GM21737 (cell line): Measurements from ENCODE around the gene MYEOV.
A peak's percentile ranks its signal among the peaks of the same experiment; 100 is the strongest.

ENCODE experiments used
- ATAC-seq: cut with Tn5 transposase; IDR thresholded peaks from one replicate; pipeline ENCODE4 v1.9.1; 2021; ENCODE audit warnings: mild to moderate bottlenecking, moderate library complexity; ENCODE audit not compliant: unreplicated experiment

MYEOV gene

DNA sequence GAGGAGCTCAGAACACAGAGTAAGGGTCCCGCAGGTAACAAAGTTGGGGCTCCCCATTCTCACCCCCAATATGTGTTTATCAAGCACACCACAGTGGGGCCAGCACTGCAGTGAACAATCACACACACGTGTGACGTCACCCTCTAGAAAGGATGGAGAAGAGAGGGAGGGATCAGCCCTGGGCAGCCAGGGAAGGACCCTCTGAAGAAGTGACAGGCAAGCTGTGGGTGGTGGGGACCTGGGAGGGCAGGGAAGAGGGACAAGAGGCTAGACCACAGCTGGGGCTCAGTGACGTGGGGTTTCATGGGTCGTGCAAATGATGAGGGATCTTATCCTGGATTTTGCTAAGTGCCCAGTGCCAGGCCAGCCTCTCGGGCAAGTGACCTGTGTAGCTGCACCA, 28.7 kb upstream of the MYEOV start:
- no peak for ATAC-seq

DNA sequence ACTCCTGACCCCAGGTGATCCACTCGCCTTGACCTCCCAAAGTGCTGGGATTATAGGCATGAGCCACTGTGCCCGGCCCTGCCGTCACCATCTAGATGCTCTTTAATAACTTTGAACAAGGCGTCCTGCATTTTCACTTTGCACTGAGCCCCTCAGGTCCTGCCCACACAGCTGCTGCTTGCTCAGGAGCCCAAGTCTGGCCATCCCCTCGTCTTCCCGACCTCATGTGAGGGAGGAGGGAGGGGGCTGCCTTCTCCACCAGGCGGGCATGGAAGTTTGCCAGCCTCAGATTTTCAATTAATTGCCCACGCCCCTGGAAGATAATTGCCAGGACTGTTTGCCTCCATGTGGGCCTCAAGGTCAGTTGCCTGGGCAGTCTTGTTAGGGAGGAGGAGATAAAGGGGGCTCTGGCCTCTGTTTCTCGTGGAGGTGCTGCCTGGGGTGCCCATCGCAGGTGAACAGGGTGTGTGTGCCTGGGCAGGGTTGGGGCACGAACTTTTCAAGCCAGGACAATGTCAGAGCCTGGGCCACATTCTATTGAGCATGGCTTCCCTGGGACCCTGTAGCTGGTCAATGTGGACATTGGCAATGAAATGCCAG, 27.9 kb upstream of the MYEOV start:
- no peak for ATAC-seq

DNA sequence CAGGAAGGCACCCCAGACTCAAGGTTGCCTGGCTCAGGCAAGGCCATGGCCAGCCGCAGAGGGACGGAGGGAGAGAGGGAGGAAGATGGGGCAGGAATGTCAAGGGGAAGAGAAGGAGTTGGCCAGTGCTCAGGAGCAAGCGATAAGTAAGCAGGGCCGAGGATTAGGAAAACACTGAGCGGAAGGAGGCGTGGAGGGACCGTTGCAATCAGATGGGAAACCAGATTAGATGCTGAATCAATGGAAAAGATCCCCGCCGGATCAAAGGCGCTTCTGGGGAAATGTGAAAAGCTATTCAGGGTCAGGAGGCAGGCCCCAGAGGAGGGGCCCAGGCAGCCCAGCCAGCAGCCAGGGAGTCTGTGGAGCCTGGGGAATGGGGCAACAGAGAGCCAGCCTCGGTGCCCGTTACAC, 26.6 kb upstream of the MYEOV start:
- no peak for ATAC-seq

GRCh38 chr11:69268911-69269310, 25.0 kb upstream of the MYEOV start:
- ATAC-seq, result no peak

- ATAC-seq, result no peak
Observed at GRCh38 chr11:69269388-69269787, 24.6 kb upstream of the MYEOV start.

- no peak for ATAC-seq
Observed at GRCh38 chr11:69269926-69270697, 23.8 kb upstream of the MYEOV start.

DNA sequence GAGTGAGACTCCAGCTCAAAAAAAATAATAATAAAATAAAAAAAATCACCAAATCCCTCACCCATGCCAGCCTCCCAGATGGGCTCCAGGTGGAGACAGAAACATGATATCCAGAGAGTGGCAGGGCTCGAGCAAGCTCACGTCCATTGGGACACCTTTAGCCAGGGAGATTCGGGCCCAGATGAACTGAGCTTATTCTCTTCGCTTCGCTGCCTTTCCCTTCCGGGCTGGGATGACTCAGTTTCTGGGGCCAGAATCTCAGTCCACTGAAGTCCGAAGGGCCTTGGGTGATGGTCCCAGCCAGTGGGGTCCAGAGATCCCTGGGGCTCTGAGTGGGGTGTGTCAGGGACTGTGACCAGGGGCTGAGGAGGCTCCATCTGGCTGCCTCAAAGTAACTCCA, 23.0 kb upstream of the MYEOV start:
- ATAC-seq, result no peak

- ATAC-seq, result no peak
Observed at GRCh38 chr11:69272055-69272454, 21.9 kb upstream of the MYEOV start.

GRCh38 chr11:69272831-69273485, 21.0 kb upstream of the MYEOV start:
- no peak for ATAC-seq

GRCh38 chr11:69273571-69273970, 20.4 kb upstream of the MYEOV start:
- no peak for ATAC-seq

DNA sequence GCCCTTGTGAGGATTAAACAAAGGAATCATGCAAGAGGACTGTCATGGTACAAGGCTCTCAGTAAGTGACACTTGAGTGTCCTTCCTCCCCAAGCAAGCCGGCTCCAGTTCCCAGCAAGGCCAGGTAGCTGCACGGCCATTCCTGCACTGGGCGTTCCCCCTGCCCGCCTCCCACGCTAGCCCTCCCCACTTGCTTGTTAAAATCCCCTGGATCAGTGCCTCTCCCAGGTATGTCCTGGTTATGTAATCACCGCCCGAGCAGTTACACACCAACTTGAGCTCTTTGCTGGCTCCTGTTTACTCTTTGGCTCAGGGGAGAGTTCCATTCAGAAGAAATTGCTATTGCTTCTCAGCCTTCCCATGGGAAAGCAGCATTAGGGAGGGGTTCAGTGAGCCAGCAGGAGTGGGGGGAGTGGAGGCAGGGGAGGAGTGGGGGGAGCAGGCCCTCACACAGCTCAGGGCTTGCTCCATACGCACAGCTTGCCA, 19.4 kb upstream of the MYEOV start:
- no peak for ATAC-seq

DNA sequence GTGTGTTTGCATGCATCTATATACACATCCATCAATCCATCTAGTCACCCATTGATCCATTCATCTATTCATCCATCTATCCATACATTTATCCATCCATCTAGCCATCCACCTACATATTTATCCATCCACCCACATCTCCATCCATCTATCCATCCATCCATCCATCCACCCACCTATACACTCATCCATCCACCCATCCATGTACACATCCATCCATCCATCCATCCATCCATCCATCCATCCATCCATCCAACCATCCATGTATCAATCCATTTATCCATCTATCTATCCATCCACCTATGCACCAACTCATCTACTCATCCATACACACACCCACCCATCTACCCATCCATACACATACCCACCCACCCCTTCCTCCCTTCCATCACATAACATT, 18.8 kb upstream of the MYEOV start:
- ATAC-seq, result no peak

DNA sequence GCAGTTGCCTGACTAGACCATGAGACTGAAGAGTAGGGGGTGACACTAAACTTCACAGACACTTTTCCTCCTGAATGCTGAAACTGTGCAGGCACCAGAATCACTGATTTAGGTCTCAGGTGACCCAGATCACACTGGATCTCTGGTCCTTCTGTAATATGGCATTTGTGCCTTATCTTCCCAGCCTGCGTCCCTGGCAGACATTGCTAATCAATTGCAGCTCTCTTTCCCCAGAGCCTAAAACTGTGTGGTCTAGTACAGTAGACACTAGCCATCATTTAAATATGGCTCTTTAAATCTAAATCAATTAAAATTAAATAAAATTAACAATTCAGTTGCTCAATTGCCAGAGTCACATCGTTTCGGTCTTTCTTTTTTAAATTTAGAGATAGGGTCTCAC, 17.8 kb upstream of the MYEOV start:
- no peak for ATAC-seq

GRCh38 chr11:69277074-69277809, 16.7 kb upstream of the MYEOV start:
- ATAC-seq, result peak; percentile 61

DNA sequence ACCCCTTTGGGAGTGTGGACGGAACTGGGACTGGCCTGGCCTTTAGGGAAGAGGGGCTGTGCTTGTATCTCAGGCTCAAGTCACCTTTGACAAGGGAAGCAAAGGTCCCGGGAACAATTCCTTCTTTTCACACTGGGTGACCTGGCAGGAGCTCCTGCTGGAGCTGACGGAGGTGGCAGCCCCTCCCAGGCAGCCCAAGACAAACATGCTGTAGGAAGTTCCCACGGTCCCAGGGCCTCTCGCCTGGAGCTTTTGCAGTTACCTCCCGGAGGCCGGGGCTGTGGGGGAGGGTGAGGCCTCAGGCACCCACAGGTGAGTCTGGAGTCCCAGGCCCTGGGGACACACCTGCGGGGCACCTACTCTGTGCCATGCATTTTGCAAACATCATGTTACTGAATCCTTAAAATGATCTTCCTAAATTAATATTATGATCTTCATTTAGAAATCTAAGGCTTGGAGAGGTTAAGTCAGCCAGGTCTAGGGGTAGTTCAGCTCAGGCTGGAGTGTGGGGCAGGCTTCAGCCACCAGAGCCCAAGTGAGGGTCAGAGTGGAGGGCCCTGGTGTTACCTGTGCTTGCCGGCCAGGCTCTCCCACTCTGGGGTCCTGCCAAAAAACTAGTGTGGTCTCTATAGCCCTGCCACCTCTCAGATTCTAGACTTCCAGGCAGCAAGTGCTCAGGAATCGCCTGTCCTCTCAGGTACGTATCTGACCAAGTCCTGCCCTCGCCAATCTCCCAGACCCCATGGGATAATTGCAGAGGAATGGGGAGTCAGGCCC, 15.7 kb upstream of the MYEOV start:
- ATAC-seq, result no peak

GRCh38 chr11:69280451-69280850, 13.5 kb upstream of the MYEOV start:
- no peak for ATAC-seq

DNA sequence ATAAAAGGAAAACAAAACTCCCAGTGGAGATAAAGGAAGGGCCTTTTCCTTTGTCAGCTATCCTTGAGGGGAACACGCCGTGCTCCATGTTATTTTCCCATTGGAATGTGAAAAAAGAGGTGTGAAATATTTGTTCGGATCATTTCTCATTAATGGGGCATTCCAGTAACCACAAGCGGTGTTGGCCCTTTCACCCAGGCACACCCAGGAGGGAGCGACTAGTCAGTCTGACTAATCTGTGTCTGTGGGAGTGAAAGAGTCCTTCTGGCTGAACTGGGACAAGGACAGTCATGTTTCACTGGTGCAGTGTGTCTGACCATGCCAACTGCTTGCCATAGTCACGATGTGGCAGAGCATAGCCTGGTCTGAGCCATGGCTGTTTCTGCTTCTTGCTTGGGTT, 13.0 kb upstream of the MYEOV start:
- no peak for ATAC-seq

GRCh38 chr11:69283446-69283845, 10.5 kb upstream of the MYEOV start:
- ATAC-seq, result no peak

DNA sequence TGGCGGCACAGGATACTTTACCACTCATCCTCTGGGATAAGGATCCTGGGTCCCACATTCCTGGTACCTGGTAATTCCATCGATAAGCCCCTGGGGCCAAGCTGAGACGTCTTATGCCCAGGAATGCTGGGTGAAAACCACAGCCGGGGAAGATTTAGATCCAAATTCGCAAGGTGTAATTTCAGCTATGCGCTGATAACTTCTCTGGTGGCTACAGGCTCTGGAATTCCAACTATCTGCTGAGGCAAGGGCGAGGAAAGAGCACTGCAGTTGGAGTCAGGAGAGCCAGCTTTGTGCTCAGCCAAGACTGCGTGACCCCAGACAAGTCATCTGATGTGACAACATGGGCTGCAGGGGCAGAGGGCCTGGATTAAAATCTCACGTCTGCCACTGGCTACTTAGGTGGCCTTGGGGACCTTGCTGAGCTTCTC, 9.9 kb upstream of the MYEOV start:
- ATAC-seq, result no peak

DNA sequence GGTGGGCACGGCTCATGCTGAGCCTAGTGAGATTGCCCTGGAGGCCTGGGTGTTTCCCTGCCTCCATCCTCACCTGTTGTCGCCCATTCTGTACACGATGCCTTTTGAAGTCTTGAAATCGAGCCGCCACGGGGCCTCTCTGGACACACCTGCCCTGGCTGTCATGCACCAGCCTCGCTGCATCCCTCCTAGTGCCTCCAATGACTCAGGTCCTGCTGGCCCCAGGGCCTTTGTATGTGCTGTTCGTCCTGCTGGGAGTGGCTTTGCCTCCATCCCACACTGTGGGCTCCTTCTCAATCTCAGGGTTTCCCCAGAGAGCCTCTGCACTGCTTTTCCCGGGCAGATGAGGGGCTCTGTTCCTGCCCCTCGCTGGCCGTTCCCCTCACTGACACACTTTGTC, 8.9 kb upstream of the MYEOV start:
- no peak for ATAC-seq

- no peak for ATAC-seq
Observed at GRCh38 chr11:69285766-69286165, 8.2 kb upstream of the MYEOV start.
